GM18505 (cell line): Measurements from ENCODE around the gene PCBP2.

Experiments used
- ATAC-seq: cut with Tn5 transposase; IDR thresholded peaks from one replicate; pipeline ENCODE4 v1.9.1; 2021; ENCODE audit not compliant: unreplicated experiment
- POLR2A ChIP-seq: IDR thresholded peaks from 4 replicates; pipeline ENCODE4 v1.6.1; 2011; ENCODE audit warnings: borderline replicate concordance; ENCODE audit not compliant: insufficient read depth, insufficient read length; ENCODE audit errors: extremely low read depth

PCBP2 gene

DNA sequence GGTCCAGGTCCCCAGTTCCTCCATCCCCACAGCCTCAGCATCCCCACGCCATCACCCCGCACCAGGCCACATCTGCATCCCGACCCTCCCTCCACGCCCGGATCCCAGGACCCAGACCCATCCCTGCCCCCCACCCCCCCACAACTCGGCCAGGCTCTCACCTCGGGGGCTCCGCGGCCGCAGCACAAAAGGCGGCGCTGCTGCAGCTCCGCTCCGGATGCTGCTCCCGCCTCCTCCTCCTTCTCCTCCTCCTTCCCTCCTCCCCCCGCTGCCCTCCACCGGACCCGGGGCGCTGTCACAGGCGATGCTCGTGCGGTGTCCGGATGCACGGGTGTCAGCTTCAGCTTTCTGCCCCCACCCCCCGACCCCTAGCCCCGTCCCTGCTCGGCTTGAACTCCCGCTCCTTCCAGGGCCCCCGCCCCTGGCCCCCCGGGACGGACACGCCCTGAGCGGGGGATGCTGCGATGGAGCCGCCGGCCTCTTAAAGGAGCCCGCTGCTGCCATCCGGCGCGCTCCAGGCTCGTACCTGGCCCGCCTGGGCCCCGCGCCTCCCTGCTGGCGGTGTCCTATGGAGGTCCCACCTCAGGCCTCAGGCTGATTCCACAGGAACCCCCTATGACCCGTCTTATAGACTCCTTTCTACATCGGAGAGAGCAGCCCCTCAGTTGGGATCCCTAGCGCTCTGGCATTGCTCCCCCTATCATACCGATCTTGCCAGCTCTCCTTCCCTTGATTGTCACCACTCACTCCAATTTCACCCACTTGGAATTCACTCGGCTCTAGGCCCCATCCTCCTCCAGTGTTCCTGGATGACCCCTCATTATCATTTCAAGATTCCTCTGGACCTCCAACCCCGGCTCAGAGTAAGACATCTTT, 47.6 kb downstream of the PCBP2 start, which contains the start of gene MAP3K12:
Gene MAP3K12 (minus strand): TSS at position 193 of the 876 bp plus-strand sequence. CDS start 12,067 bp downstream, outside the sequence.
- TF ChIP-seq POLR2A = no peak
- no peak for ATAC-seq

DNA sequence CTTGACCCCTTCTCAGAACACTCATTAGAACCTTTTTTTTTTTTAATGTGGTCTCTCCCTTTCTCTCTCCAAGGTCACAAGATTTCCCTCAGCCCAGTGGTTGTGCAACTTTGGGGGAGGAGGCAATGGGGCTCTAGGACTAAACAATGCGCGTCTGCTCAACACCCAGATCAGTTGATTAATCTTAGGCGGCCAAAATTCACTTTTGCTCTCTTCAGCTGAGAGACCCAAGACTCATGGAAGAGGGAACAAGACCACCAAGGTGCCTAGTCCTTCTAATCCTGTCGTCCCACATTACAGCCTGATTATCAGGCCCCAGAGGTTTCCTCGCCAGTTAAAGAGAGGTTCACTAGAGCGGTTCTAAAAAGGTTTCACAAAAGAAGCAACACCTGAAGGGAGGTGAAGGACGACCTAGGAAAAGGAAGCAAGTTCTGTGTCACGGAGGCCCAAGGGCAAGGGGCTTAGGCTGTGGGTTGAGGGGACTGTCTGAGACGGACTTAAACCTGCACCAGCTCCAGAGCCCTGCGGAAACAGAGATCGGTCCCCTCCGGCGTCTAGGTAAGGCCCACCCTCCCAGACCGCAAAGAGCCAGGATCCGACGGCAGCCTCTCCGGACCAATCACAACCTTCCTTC, 48.4 kb downstream of the PCBP2 start:
- TF ChIP-seq POLR2A = peak; percentile 81
- ATAC-seq = no peak

DNA sequence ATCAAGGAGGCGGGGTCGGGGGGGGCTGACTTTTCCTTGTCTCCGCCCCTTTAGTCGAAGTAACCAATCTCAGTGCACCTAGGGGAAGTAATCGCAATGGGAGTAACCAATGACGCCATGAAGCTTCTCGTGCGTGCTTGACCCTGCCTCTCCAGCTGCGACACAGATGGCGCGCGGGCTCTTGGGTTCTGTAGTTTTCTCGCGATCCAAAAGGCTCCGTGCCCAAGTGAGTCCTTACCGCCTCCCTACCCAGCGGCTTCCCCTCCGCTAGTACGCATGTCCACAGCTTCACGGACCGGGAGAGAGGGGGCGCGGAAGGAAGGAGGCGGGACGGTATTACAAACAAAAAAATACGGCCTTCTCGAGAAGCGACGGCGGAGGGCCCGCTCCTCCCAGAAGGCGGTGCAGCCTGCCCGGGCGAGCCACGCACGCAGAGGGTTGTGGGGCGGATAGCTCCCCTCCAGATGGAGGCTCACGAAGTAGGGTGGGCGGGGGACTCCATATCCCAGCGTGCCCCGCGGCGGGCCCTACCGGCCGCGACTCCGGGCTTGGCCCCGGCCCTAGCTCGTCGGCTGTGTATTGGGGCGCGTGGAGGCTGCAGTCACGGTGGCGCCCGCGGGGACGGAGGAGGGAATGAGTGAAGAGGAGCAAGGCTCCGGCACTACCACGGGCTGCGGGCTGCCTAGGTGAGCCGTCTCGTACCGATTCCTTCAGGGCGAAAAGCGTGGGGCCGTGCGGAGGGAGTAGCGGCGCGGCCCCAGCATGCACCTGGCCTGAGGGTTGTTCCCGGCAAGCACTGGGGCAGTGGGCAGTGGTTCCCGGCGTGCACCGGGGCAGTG, 49.1 kb downstream of the PCBP2 start, which contains the start of gene TARBP2:
Gene TARBP2 (plus strand): TSS at position 508 of the 839 bp plus-strand sequence. CDS start 126 bp downstream, at position 634.
- peak; percentile 87 for TF ChIP-seq POLR2A

DNA sequence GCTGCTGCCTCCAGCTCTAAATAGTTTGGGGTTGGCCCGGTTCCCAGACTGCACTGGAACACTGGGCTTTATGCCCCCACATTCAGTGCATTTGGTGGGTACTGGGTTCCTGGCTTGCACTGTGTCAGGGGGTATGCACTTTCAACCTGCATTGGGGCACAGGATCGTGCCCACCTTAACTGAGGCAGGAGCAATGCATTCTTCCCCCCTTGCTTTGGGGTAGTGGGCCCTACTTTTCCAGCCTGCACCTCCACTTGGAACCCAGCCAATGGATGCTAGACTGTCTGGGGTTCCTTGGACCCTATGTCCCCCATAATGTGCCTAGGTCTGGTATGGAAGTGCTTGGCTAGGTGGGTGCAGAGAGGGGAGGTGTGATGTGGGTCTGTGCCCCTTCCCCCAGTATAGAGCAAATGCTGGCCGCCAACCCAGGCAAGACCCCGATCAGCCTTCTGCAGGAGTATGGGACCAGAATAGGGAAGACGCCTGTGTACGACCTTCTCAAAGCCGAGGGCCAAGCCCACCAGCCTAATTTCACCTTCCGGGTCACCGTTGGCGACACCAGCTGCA, 49.8 kb downstream of the PCBP2 start:
- no peak for ATAC-seq
- no peak for TF ChIP-seq POLR2A

More for the DNA sequence above, 49.1 kb downstream of the PCBP2 start, which contains the start of gene TARBP2:
- ATAC-seq = peak; percentile 66

DNA sequence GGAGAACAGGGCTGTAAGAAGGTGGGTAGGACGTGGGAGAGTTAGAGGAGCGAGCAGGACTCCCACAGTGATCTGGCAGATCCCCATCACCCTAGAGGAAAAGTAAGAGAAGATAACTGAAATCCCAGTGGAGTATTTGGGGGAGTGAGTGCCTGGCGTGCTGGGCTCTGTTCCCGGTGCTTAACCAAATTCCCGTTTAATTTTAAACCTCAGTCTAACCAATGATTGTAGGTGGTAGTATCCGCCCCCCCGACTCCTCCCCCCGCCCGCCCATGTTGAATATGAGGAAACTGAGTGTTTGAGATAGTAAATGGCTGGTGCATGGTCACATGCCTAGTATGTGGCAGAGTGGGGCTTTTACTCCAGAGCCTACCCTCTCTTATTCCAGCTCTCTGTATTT, 50.4 kb downstream of the PCBP2 start:
- no peak for TF ChIP-seq POLR2A
- ATAC-seq = no peak

DNA sequence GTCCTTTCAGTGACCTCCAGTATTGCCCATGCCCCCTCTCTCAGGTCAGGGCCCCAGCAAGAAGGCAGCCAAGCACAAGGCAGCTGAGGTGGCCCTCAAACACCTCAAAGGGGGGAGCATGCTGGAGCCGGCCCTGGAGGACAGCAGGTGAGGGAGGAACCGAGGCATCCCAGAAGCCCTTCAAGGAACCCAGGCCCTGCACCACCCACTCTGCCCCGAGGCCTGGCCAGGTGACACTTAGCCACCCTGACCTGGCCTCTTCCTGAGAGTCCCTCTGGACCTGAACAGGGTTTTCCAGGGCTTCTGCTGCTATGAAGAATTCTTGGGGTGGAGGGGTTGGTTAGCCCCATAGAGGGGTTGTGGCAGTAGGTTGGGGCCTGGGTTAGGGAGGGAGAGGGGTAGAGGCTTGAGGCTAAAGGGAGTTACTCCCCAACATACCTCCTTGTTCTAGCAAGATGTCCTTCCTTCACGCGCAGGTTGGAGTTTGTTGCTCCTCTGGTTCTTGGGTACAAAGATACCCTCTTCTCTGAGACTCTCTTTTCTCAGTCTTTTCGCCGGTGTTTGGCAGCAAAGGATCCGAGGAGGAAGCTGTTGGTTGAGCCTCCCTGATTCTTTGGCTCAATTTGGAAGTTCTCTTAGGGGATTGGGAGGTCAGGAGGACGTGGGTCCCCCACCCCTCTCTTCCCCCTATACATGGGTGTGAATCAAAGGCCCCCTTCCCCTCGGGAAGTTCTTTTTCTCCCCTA, 51.3 kb downstream of the PCBP2 start:
- no peak for TF ChIP-seq POLR2A
- no peak for ATAC-seq

DNA sequence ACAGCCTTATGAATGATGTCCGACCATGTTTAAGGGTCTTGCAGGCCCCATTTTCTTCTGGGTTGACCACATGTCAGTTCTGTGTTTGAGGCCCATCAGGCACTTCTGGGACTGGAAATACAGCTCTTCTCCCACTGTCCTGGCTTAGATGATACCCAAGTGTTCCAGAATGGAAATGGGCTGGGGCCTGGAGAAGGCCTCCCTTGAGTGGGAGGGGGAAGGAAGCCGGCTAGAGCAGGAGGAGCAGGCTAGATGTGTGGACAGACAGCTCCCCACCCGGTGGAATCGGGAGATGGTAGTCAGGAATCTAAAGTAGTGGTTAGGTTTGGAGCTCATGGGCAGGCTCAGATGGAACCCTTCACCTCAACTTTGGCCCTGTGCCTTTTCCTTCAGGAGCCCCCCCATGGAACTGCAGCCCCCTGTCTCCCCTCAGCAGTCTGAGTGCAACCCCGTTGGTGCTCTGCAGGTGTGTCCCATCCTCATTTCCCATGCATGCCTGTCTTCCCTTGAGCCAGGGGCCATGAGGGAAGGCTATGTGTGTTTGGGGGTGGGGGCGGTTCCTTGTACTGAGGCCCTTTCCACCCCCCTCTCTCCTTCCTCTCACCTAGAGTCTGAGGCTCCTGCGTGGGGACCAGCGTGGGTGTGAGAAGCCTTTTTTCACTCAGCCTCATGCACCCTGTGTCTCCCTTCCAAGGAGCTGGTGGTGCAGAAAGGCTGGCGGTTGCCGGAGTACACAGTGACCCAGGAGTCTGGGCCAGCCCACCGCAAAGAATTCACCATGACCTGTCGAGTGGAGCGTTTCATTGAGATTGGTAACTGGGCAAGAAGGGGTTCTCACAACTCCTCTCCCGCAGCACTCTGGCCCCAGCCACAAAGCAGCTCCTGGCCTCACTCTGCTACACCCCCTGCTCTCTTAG, 52.4 kb downstream of the PCBP2 start:
- TF ChIP-seq POLR2A = no peak
- no peak for ATAC-seq

DNA sequence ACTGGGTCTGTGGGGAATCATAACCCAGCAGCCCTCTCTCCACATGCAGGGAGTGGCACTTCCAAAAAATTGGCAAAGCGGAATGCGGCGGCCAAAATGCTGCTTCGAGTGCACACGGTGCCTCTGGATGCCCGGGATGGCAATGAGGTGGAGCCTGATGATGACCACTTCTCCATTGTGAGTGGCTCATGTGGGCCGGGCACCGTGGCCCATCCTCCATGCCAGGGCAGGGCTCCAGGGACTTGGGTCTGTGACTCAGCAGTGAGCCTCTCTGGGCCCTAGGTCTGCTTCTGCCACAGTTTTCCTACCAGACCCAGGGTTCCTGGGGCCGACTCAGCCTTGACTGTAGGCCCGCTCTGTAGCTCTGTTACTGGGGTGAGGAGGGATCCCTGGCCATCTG, 53.2 kb downstream of the PCBP2 start:
- ATAC-seq = no peak
- TF ChIP-seq POLR2A = no peak

DNA sequence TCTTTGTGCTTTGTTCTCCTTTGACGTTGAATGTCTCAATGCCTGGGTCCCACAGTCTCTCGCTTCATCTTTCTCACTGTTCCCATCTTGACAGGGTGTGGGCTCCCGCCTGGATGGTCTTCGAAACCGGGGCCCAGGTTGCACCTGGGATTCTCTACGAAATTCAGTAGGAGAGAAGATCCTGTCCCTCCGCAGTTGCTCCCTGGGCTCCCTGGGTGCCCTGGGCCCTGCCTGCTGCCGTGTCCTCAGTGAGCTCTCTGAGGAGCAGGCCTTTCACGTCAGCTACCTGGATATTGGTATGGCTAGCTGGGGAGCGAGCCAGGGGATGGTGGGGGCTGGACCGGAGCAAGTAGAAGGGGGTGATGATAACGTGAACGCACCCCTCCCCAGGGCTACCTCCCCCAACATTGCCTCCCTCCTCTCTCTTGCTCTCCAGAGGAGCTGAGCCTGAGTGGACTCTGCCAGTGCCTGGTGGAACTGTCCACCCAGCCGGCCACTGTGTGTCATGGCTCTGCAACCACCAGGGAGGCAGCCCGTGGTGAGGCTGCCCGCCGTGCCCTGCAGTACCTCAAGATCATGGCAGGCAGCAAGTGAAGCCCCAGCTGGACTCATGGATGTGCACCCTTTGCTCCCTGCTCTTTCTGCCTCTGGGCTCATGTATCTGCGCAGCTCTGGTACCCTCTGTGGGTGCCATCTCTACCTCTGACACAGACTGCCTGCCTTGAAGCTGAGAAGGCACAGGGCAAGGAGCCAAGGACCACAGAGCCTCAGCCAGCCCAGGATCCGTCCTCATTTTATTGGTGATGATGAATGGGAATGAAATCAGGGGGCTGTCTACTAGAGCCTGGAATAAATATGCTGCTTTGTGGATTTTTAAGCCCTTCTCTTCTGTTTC, 53.9 kb downstream of the PCBP2 start:
- ATAC-seq = no peak
- TF ChIP-seq POLR2A = no peak

DNA sequence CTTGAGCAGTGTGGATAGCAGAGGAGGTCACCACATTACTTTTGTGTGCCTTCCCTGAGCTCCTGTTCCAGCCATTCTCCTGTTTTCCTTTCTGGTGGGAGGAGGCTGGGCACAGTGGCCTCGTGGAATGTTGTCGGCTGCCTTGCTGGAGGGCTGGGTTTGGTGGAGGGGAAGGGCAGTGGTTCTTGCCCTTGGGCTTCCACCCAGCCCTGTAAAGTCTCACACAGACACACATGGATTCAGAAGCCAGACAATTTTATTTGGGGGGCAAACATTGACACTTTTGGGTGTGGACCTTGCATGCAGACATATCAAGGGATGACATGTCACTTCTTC, 54.5 kb downstream of the PCBP2 start:
- ATAC-seq = no peak
- no peak for TF ChIP-seq POLR2A
